PC-3 (cell line): Measurements from ENCODE around the gene ELANE. TPM values are rescaled to one million over a fixed set of nuclear protein-coding genes. Genes with fewer than 3 reads are reported as not detected.
"Not testable (repeated sequence)": the region's sequence is repeated elsewhere in the genome, so short reads cannot be mapped to it uniquely, and the experiment has no call there.

Experiments used
- ATAC-seq: fragments of 200-7000 bp; cut with Tn5 transposase; 2 replicates; pipeline ENCODE4 v1.9.1; 2020; ENCODE audit warnings: mild to moderate bottlenecking, moderate library complexity
- BruUV-seq: library from RNA; stranded (reverse); fragments of 400-500 nt; replicated peaks from 2 replicates; lab custom pipeline; 2021; lab: Mats Ljungman, UMichigan
- CTCF ChIA-PET: fragments of 300-600 bp; sonication (Branson Sonifier 250); formaldehyde crosslinking; loops from one replicate; lab custom pipeline; 2022; ENCODE audit warnings: antibody characterized with exemption; lab: Charles Lee
- POLR2A ChIA-PET: fragments of 300-600 bp; sonication (Branson Sonifier 250); formaldehyde crosslinking; loops from one replicate; lab custom pipeline; 2022; ENCODE audit warnings: antibody characterized with exemption; ENCODE audit not compliant: unreplicated experiment; lab: Charles Lee
- DNase-seq: peaks from one replicate; pipeline ENCODE4 v3.0.0-alpha.2; 2015
- H2AFZ ChIP-seq: fragments of 300-600 bp; sonication (generic); 2 replicates; pipeline ENCODE4 v1.6.0; 2016; ENCODE audit warnings: antibody characterized with exemption, low read length
- H3F3A ChIP-seq: fragments of 300-600 bp; sonication (generic); one replicate; pipeline ENCODE4 v1.6.0; 2017; ENCODE audit warnings: antibody characterized with exemption, low read length, control low read depth, mild to moderate bottlenecking; ENCODE audit not compliant: unreplicated experiment
- H3K27ac ChIP-seq: fragments of 300-600 bp; sonication (generic); 2 replicates; pipeline ENCODE4 v1.5.1; 2016; ENCODE audit warnings: mild to moderate bottlenecking, low read length
- H3K27me3 ChIP-seq: fragments of 300-600 bp; sonication (generic); 2 replicates; pipeline ENCODE4 v1.6.1; 2016; ENCODE audit warnings: low read length, mixed read lengths
- H3K36me3 ChIP-seq: fragments of 300-600 bp; sonication (generic); 2 replicates; pipeline ENCODE4 v1.6.1; 2016; ENCODE audit warnings: low read depth, mixed run types, low read length, mixed read lengths
- H3K4me1 ChIP-seq: fragments of 300-600 bp; sonication (generic); 2 replicates; pipeline ENCODE4 v1.5.1; 2016; ENCODE audit warnings: low read length; ENCODE audit not compliant: insufficient read depth
- H3K4me2 ChIP-seq: fragments of 300-600 bp; sonication (generic); 2 replicates; pipeline ENCODE4 v1.6.0; 2016; ENCODE audit warnings: low read length
- H3K4me3 ChIP-seq: fragments of 300-600 bp; sonication (generic); 2 replicates; pipeline ENCODE4 v1.5.1; 2016; ENCODE audit warnings: mild to moderate bottlenecking, low read length, mixed read lengths
- H3K79me2 ChIP-seq: fragments of 300-600 bp; sonication (generic); 2 replicates; pipeline ENCODE4 v1.6.1; 2017; ENCODE audit warnings: low read length, mixed read lengths
- H3K9ac ChIP-seq: fragments of 300-600 bp; sonication (generic); 2 replicates; pipeline ENCODE4 v1.6.0; 2016; ENCODE audit warnings: mild to moderate bottlenecking, low read length
- H3K9me2 ChIP-seq: fragments of 300-600 bp; sonication (generic); replicated peaks from 2 replicates; pipeline ENCODE4 v1.6.1; 2016; ENCODE audit warnings: mixed run types, low read length, mixed read lengths
- H3K9me3 ChIP-seq: fragments of 300-600 bp; sonication (generic); 2 replicates; pipeline ENCODE4 v1.6.1; 2016; ENCODE audit warnings: low read length, mixed read lengths
- H4K20me1 ChIP-seq: fragments of 300-600 bp; sonication (generic); 2 replicates; pipeline ENCODE4 v1.6.1; 2016; ENCODE audit warnings: low read length, mixed read lengths
- CTCF ChIP-seq: fragments of 300-600 bp; sonication (generic); conservative IDR thresholded peaks from 2 replicates; pipeline ENCODE4 v1.5.1; 2017; ENCODE audit warnings: antibody characterized with exemption, low read depth, mild to moderate bottlenecking, low read length
- EZH2 ChIP-seq: fragments of 300-600 bp; sonication (generic); IDR thresholded peaks from one replicate; pipeline ENCODE4 v1.6.1; 2017; ENCODE audit warnings: antibody characterized with exemption, mild to moderate bottlenecking, low read length; ENCODE audit not compliant: unreplicated experiment
- EZH2phosphoT487 ChIP-seq: fragments of 300-600 bp; sonication (generic); IDR thresholded peaks from 2 replicates; pipeline ENCODE4 v1.6.1; 2018; ENCODE audit warnings: mild to moderate bottlenecking, antibody characterized with exemption, low read length, borderline replicate concordance
- intact Hi-C: fragments of 100-400 bp; cut with micrococcal nuclease; formaldehyde crosslinking; loops from 2 replicates; pipeline ENCODE4 v1.9.0; 2023
- total RNA-seq: library from RNA; depleted of rRNA; stranded (reverse); fragments of >200 nt; gene quantifications from 2 replicates; pipeline ENCODE4 v1.2.3, GENCODE V29; 2014

Gene ELANE
- total RNA-seq, 1 experiment from 2014 or later: not detected

- Histone ChIP-seq H3K27ac (no peak overlapping the region), H3K4me1 (no peaks in the 10 kb centered on the region), H3F3A (peaks cover 3% of the 10 kb centered on the region), H3K79me2 (peaks cover 15% of the 10 kb centered on the region), H3K27me3 (no peaks in the 10 kb centered on the region), H3K4me2 (no peak overlapping the region), H3K4me3 (no peak overlapping the region), H3K9me3 (no peaks in the 10 kb centered on the region), H3K9me2 (no peaks in the 10 kb centered on the region), H4K20me1 (no peaks in the 10 kb centered on the region), H3K36me3 (no peaks in the 10 kb centered on the region; the same call in 1 of the 2 replicates), H2AFZ (no peak overlapping the region), H3K9ac (no peak overlapping the region)
- TF ChIP-seq CTCF: no peak
- no peak for TF ChIP-seq EZH2
- no peak for TF ChIP-seq EZH2phosphoT487
- DNase-seq (no peak), ATAC-seq (no peak)
- BruUV-seq: no TSS peak
- CTCF ChIA-PET: no interaction called here
- intact Hi-C loops: no loop called here
- POLR2A ChIA-PET: no interaction called here
Measured at GRCh38 chr19:889662-890295, 37.7 kb downstream of the ELANE start.

- ATAC-seq (no peak), DNase-seq (no peak)
- CTCF ChIA-PET: no interaction called here
- Histone ChIP-seq H3K9ac (no peak overlapping the region), H3K79me2 (peaks cover 15% of the 10 kb centered on the region), H4K20me1 (no peaks in the 10 kb centered on the region), H3K9me2 (no peaks in the 10 kb centered on the region), H3F3A (peaks cover 3% of the 10 kb centered on the region), H3K27ac (no peak overlapping the region), H3K4me3 (no peak overlapping the region), H3K9me3 (no peaks in the 10 kb centered on the region), H3K4me1 (no peaks in the 10 kb centered on the region), H2AFZ (no peak overlapping the region), H3K4me2 (no peak overlapping the region), H3K36me3 (no peaks in the 10 kb centered on the region; the same call in 1 of the 2 replicates), H3K27me3 (no peaks in the 10 kb centered on the region)
- no TSS peak for BruUV-seq
- POLR2A ChIA-PET: no interaction called here
- TF ChIP-seq CTCF (no peak), EZH2phosphoT487 (no peak), EZH2 (no peak)
- intact Hi-C loops: no loop called here
Measured at GRCh38 chr19:890831-891230, 38.7 kb downstream of the ELANE start.

- H3K9me3 ChIP-seq, H3K9me2 ChIP-seq, H3K36me3 ChIP-seq, DNase-seq, BruUV-seq, POLR2A ChIA-PET, H3F3A ChIP-seq, H3K4me1 ChIP-seq, ATAC-seq, CTCF ChIA-PET, H3K27me3 ChIP-seq, H3K27ac ChIP-seq, intact Hi-C loops, H2AFZ ChIP-seq, H4K20me1 ChIP-seq: not testable (repeated sequence)
- Histone ChIP-seq H3K79me2 (peaks cover 15% of the 10 kb centered on the region), H3K9ac (peak overlapping the region; percentile 93; the same call in 1 of the 2 replicates), H3K4me2 (peak overlapping the region; percentile 86), H3K4me3 (peak overlapping the region; percentile 84)
Measured at GRCh38 chr19:891421-892200, 39.5 kb downstream of the ELANE start.
